ENCODE measurements around the gene SHOC2. TPM values are rescaled to one million over a fixed set of nuclear protein-coding genes. Genes with fewer than 3 reads are reported as not detected.

SHOC2 gene
- total and polyA plus RNA-seq, 2 of the 13 experiments (the other 11 are each of a cell fraction or from before 2014, with no cell fraction given): 8.6 to 25.5 TPM

DNA sequence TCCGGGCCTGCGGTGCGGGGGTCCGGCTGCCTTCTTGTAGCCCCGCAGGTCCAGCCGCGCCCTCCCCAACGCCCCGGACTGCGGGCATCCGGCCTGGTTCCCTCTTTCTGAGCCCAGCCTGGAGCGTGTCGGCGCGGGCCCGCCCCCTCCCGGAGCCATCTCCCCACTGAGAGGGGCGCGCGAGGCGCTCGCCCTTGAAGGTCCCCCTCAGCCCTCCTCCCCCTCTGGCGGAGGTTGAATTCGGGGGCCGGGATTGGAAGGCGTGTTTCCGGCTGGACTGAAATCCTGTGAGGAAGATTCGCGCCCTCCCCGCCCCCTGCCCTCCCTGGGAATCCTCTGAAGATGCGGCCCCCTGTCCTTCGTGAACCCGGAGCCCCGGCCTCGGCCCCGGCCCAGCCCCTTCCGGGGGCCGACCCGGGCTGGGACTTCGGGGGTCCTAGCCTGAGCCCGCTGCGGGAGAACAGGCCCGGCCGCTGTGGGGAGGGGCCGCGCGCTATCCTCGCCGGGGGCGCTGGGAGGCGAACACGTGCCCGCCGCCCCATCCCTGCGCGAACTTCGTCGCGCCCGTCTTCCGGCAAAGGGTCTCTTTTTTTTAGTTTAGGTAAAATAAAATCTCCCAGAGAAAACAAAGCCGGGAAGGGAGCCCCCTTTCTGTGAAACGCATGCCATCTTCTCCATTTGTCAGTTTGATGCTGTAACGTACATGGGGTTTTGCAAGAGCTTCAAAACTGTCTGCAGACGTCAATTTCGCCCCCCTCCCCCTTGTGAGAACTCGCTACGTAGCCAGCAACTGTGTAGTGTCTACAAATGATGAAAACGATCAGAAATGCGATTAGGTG, 47.0 kb upstream of the SHOC2 start (continued):
- TF ChIP-seq, protein P1, sequence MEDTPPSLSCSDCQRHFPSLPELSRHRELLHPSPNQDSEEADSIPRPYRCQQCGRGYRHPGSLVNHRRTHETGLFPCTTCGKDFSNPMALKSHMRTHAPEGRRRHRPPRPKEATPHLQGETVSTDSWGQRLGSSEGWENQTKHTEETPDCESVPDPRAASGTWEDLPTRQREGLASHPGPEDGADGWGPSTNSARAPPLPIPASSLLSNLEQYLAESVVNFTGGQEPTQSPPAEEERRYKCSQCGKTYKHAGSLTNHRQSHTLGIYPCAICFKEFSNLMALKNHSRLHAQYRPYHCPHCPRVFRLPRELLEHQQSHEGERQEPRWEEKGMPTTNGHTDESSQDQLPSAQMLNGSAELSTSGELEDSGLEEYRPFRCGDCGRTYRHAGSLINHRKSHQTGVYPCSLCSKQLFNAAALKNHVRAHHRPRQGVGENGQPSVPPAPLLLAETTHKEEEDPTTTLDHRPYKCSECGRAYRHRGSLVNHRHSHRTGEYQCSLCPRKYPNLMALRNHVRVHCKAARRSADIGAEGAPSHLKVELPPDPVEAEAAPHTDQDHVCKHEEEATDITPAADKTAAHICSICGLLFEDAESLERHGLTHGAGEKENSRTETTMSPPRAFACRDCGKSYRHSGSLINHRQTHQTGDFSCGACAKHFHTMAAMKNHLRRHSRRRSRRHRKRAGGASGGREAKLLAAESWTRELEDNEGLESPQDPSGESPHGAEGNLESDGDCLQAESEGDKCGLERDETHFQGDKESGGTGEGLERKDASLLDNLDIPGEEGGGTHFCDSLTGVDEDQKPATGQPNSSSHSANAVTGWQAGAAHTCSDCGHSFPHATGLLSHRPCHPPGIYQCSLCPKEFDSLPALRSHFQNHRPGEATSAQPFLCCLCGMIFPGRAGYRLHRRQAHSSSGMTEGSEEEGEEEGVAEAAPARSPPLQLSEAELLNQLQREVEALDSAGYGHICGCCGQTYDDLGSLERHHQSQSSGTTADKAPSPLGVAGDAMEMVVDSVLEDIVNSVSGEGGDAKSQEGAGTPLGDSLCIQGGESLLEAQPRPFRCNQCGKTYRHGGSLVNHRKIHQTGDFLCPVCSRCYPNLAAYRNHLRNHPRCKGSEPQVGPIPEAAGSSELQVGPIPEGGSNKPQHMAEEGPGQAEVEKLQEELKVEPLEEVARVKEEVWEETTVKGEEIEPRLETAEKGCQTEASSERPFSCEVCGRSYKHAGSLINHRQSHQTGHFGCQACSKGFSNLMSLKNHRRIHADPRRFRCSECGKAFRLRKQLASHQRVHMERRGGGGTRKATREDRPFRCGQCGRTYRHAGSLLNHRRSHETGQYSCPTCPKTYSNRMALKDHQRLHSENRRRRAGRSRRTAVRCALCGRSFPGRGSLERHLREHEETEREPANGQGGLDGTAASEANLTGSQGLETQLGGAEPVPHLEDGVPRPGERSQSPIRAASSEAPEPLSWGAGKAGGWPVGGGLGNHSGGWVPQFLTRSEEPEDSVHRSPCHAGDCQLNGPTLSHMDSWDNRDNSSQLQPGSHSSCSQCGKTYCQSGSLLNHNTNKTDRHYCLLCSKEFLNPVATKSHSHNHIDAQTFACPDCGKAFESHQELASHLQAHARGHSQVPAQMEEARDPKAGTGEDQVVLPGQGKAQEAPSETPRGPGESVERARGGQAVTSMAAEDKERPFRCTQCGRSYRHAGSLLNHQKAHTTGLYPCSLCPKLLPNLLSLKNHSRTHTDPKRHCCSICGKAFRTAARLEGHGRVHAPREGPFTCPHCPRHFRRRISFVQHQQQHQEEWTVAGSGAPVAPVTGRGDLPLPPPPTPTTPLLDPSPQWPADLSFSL (CRISPR knock-in tag; IDR thresholded peaks at IDR 0.05): no peak
- TF ChIP-seq EEA1 (CRISPR knock-in tag; IDR thresholded peaks at IDR 0.05; ENCODE audit: borderline replicate concordance) (no peak), ETV6 (CRISPR knock-in tag; conservative IDR thresholded peaks at IDR 0.05) (no peak), SRSF9 (IDR thresholded peaks at IDR 0.05; ENCODE audit: borderline replicate concordance, insufficient read depth, low read depth, low read length, poor library complexity, severe bottlenecking) (no peak), NRL (CRISPR knock-in tag; IDR thresholded peaks at IDR 0.05; ENCODE audit: borderline replicate concordance) (no peak), ZBTB49 (CRISPR knock-in tag; IDR thresholded peaks at IDR 0.05; ENCODE audit: borderline replicate concordance) (no peak), FLYWCH1 (CRISPR knock-in tag; IDR thresholded peaks at IDR 0.05) (no peak), CHD4 (IDR thresholded peaks at IDR 0.05; ENCODE audit: borderline replicate concordance, low read length) (no peak), ZNF362 (CRISPR knock-in tag; IDR thresholded peaks at IDR 0.05; ENCODE audit: borderline replicate concordance) (peak; percentile 55; the same call in 1 of the 2 replicates), IRF2 (CRISPR knock-in tag; IDR thresholded peaks at IDR 0.05) (no peak), ZNF879 (CRISPR knock-in tag; IDR thresholded peaks at IDR 0.05) (0 out of 2 replicates have a peak, but pooled peaks have one; percentile 37), ZBTB10 (CRISPR knock-in tag; IDR thresholded peaks at IDR 0.05; ENCODE audit: borderline replicate concordance) (peak; percentile 71; the same call in 1 of the 2 replicates), RARA (CRISPR knock-in tag; IDR thresholded peaks at IDR 0.05) (peak; percentile 5; the same call in 1 of the 2 replicates), KLF16 (CRISPR knock-in tag; IDR thresholded peaks at IDR 0.05) (peak in 1 of 2 experiments; percentile 65; a peak in 1 of 4 replicates)
